Uterus (tissue), 4 donors: ENCODE data around the gene EPHA7. TPM values are rescaled to one million over a fixed set of nuclear protein-coding genes. Genes with fewer than 3 reads are reported as not detected.

Source experiments
- DNase-seq, 2 donors: peaks; one replicate each; pipeline ENCODE4 v3.0.0-alpha.2; 2019 to 2020
- H3K27ac ChIP-seq, 2 donors: fragments of 200-600 bp; sonication (generic); 1 replicate in 1 of 2; 2 replicates in 1 of 2; pipeline ENCODE4 v1.5.1; 2016 to 2018
- H3K27me3 ChIP-seq, 2 donors: fragments of 200-600 bp; sonication (generic); one replicate each; pipeline ENCODE4 v1.5.1; 2018 to 2019; ENCODE audit warnings: control low read depth in 1 of 2
- H3K36me3 ChIP-seq, 2 donors: fragments of 200-600 bp; sonication (generic); one replicate each; pipeline ENCODE4 v1.5.1; 2019; ENCODE audit warnings: control low read depth in 1 of 2
- H3K4me1 ChIP-seq, 2 donors: fragments of 200-600 bp; sonication (generic); one replicate each; pipeline ENCODE4 v1.5.1; 2018 to 2019; ENCODE audit warnings: control low read depth in 1 of 2
- H3K4me3 ChIP-seq, 2 donors: fragments of 200-600 bp; sonication (generic); 1 replicate in 1 of 2; 2 replicates in 1 of 2; pipeline ENCODE4 v1.5.1; 2018 to 2019; ENCODE audit warnings: mild to moderate bottlenecking in 1 of 2
- H3K9me3 ChIP-seq, 2 donors: fragments of 200-600 bp; sonication (generic); one replicate each; pipeline ENCODE4 v1.5.1; 2019; ENCODE audit warnings: control low read depth in 1 of 2
- POLR2A ChIP-seq, 2 donors: fragments of 450-650 bp; IDR thresholded peaks; one replicate each; pipeline ENCODE4 v1.6.1; 2016; ENCODE audit warnings: antibody characterized with exemption in 2 of 2, mild to moderate bottlenecking in 1 of 2, moderate library complexity in 1 of 2
- intact Hi-C: fragments of 100-400 bp; cut with DNase I; formaldehyde crosslinking; loops from one replicate; pipeline ENCODE4 v1.15.1; 2023; ENCODE audit warnings: low total_unique reads
- total RNA-seq, 4 donors: library from RNA; depleted of rRNA in 3 of 4; stranded (reverse); fragments of >200 nt in 3 of 4; gene quantifications; one replicate each; pipeline versions ENCODE4 v1.1.0 to v1.2.4, GENCODE V29; 2014 to 2023
- TF ChIP-seq, protein P1 (sequence below), 4 experiments: fragments of 200-600 bp in 2 of 4; fragments of 450-650 bp in 2 of 4; sonication (generic) in 2 of 4; IDR thresholded peaks; one replicate each; pipeline ENCODE4 v1.5.1; 2016 to 2019; ENCODE audit warnings: antibody characterized with exemption in 4 of 4, mild to moderate bottlenecking in 2 of 4, moderate library complexity in 1 of 4
- donor health status: DM: yes; HTN: yes; CAD: no.

The EPHA7 gene
- total RNA-seq, result 10 to 100 TPM in 1 of 4 donors, 1 to 10 TPM in 2, under 1 TPM in 1; 0.77 to 46.8 (median 2.1) TPM

DNA sequence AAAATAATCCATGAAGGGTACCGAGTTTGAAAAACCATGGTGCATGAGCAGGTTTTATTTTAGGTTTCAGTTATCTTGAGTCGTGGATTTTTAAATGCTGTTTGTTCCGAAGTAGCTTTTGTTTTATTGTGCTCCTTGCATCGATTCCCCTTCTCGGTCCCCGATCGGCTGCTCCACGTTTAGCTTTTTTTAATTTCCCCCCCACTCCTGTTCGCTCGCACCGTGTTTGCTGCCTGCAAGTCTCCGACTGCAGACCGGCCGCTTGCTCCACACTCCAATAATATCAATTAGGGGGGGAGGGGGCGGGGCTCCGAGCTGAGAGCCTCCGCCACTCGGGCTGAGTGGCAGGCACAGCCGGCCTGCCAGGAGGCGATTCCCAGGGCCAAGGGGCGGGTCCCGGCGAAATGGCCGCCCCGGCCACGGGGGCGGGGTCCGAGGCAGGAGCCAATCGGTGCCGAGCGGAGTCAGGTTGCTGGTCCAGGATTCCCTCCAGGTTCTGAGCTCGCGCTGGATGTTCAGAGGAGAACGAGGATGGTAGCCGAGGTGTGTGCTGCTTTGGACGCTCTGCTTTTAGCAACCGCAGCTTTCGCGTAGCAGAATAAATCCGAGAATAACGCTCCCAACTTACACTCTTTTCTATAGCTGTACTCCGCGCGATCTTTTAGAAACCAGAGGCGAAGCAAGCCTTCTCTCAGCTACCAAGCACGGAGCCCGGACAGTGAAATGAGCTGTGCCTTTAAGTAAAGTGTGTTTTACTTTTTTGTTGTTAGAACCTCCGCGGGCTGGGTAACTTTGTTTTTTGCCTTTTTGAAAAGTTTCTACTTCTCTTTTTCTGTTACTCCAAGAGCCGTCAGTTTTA lies at the start of gene EPHA7:
EPHA7 (minus strand) TSS at position 256 of the 859 bp plus-strand sequence; CDS start at position 38, 218 bp downstream.
- Histone ChIP-seq H3K27ac (peak within 1 kb of the TSS in 1 of 2 donors; percentile 37), H3K4me3 (peak within 1 kb of the TSS; percentile 3 to 55), H3K9me3 (no peaks in the 10 kb centered on the region), H3K4me1 (peaks cover 0 to 12% of the 10 kb centered on the region in 2 donors), H3K27me3 (peaks cover 12 to 44% of the 10 kb centered on the region in 2 donors), H3K36me3 (no peaks in the 10 kb centered on the region)
- peak; percentile 93 to 97 for DNase-seq
- intact Hi-C loops, result no loop called here
- TF ChIP-seq POLR2A (IDR thresholded peaks at IDR 0.05), result peak in 1 of 2 donors; percentile 58
- TF ChIP-seq, protein P1, sequence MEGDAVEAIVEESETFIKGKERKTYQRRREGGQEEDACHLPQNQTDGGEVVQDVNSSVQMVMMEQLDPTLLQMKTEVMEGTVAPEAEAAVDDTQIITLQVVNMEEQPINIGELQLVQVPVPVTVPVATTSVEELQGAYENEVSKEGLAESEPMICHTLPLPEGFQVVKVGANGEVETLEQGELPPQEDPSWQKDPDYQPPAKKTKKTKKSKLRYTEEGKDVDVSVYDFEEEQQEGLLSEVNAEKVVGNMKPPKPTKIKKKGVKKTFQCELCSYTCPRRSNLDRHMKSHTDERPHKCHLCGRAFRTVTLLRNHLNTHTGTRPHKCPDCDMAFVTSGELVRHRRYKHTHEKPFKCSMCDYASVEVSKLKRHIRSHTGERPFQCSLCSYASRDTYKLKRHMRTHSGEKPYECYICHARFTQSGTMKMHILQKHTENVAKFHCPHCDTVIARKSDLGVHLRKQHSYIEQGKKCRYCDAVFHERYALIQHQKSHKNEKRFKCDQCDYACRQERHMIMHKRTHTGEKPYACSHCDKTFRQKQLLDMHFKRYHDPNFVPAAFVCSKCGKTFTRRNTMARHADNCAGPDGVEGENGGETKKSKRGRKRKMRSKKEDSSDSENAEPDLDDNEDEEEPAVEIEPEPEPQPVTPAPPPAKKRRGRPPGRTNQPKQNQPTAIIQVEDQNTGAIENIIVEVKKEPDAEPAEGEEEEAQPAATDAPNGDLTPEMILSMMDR (IDR thresholded peaks at IDR 0.05), result no peak

DNA sequence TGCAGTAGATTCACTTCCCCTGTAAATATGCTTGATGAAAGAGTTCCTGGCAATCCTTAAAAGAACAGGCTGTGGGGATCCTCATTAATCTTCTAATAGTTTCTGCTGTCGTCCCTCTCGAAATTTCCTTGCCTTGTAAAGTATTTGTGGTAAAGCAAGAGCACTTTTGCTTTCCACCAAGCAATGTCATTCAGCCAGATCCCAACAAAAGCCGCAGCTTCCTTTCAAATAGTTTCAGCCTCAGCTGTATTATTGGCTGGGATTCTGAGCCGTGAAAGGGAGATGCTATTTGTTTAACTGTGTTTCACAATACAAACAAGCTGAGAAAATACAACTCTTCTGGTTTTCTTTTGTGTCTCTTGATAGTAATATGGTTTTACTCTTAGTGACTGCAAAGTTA lies 48.9 kb upstream of the EPHA7 start:
- intact Hi-C loops, result no loop called here
- TF ChIP-seq, protein P1 (IDR thresholded peaks at IDR 0.05), result no peak
- no peak for TF ChIP-seq POLR2A (IDR thresholded peaks at IDR 0.05)
- H3K9me3 ChIP-seq, result no peaks in the 10 kb centered on the region
- no peaks in the 10 kb centered on the region for H3K4me1 ChIP-seq
- no peaks in the 10 kb centered on the region for H3K27me3 ChIP-seq
- no peak overlapping the region for H3K4me3 ChIP-seq
- no peaks in the 10 kb centered on the region for H3K36me3 ChIP-seq
- H3K27ac ChIP-seq, result no peak overlapping the region
- DNase-seq, result no peak

DNA sequence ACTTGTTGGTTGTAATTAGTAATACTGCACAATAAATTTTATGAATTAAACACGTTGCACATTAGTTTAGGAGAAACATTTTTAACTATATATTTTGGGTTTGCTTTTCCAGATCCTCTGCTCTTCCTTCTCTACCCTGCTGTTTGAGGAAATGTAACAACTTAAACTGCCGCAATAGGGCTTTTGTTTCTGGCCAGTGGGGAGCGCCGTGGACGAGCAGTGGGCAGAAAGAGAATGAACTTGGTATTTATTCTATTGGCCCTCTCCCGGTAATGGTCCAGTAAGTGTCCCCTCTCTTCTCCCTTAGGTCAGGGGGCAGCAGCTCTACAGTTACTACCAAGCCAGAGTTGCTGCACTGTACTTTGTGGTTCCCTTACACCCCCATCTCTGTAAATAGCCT lies 35.2 kb upstream of the EPHA7 start:
- no peak for TF ChIP-seq POLR2A (IDR thresholded peaks at IDR 0.05)
- TF ChIP-seq, protein P1 (IDR thresholded peaks at IDR 0.05), result no peak
- no peaks in the 10 kb centered on the region for H3K4me1 ChIP-seq
- H3K9me3 ChIP-seq, result no peaks in the 10 kb centered on the region
- intact Hi-C loops, result no loop called here
- no peak for DNase-seq
- H3K36me3 ChIP-seq, result no peaks in the 10 kb centered on the region
- H3K4me3 ChIP-seq, result no peak overlapping the region
- H3K27ac ChIP-seq, result no peak overlapping the region
- no peaks in the 10 kb centered on the region for H3K27me3 ChIP-seq

DNA sequence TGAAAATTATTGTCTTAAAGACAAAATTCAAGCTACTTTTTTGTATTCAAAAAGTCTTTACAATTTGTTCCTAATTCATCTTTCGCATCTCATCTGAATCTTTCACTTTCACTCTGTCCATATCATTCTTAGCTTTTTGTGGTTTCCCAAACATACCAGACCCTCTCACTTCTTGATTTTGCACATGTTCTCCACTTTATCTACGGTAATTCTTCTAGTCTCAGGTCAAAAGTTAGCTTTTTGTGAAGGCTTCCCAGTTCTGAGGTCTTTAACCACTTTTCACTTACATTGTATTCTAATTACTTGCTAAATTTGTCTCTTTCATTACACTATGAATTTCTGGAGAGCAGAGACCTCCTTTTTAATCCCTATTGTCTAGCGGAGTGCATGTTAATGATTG lies 34.6 kb upstream of the EPHA7 start:
- DNase-seq, result no peak
- Histone ChIP-seq H3K9me3 (no peaks in the 10 kb centered on the region), H3K27ac (no peak overlapping the region), H3K4me3 (no peak overlapping the region), H3K4me1 (no peaks in the 10 kb centered on the region), H3K36me3 (no peaks in the 10 kb centered on the region), H3K27me3 (no peaks in the 10 kb centered on the region)
- no peak for TF ChIP-seq POLR2A (IDR thresholded peaks at IDR 0.05)
- TF ChIP-seq, protein P1 (IDR thresholded peaks at IDR 0.05), result no peak
- intact Hi-C loops, result no loop called here

DNA sequence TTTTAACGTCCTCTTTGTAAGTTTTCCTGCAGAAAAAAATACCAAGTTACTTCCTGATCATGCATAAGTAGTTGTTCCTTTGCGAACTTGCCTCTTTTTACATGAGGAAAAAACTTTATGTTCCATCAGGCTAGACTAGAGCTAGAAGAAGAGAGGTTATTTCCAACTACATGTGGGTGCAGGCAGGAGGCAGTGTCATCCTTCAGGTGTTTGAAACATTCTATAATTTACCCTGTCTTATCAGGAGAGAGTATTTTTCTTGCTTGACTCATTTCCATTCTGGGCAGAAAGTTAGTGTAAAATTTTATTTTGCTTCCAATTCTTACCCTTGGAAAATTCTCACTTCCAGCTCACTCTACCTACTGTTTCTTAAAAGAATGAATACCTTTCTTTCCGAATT lies 28.5 kb upstream of the EPHA7 start:
- intact Hi-C loops, result no loop called here
- Histone ChIP-seq H3K36me3 (no peaks in the 10 kb centered on the region), H3K9me3 (no peaks in the 10 kb centered on the region), H3K27ac (no peak overlapping the region), H3K4me3 (no peak overlapping the region), H3K27me3 (no peaks in the 10 kb centered on the region), H3K4me1 (no peaks in the 10 kb centered on the region)
- TF ChIP-seq, protein P1 (IDR thresholded peaks at IDR 0.05), result no peak
- TF ChIP-seq POLR2A (IDR thresholded peaks at IDR 0.05), result no peak
- no peak for DNase-seq
